ENCODE data around the gene BAHCC1.

Gene BAHCC1

GRCh38 chr17:81488276-81488860 lies 93.1 kb downstream of the BAHCC1 start:
- peak overlapping the region; percentile 99 for H3K27ac ChIP-seq
- peak overlapping the region; percentile 96 for H3K4me2 ChIP-seq
- no peak for TF ChIP-seq Cebpa-rat (IDR thresholded peaks at IDR 0.05)
- H3K9ac ChIP-seq, result peak overlapping the region; percentile 95
- H4K20me1 ChIP-seq, result no peaks in the 10 kb centered on the region
- H3K4me1 ChIP-seq, result peaks cover 90% of the 10 kb centered on the region
- H3K9me3 ChIP-seq, result no peaks in the 10 kb centered on the region
- no peaks in the 10 kb centered on the region for H3K36me3 ChIP-seq
- H3K4me3 ChIP-seq, result peak overlapping the region; percentile 77
- H3K27me3 ChIP-seq, result no peaks in the 10 kb centered on the region

- Histone ChIP-seq H3K27me3 (no peaks in the 10 kb centered on the region), H3K4me2 (peak overlapping the region; percentile 96), H3K9ac (peak overlapping the region; percentile 95), H3K9me3 (no peaks in the 10 kb centered on the region), H3K27ac (peak overlapping the region; percentile 99), H3K4me3 (peak overlapping the region; percentile 77), H3K36me3 (no peaks in the 10 kb centered on the region), H3K4me1 (peaks cover 83% of the 10 kb centered on the region), H4K20me1 (no peaks in the 10 kb centered on the region)
- no peak for TF ChIP-seq Cebpa-rat (IDR thresholded peaks at IDR 0.05)
Observed at GRCh38 chr17:81489012-81489997, 94.0 kb downstream of the BAHCC1 start.

GRCh38 chr17:81489998-81490992 lies 95.0 kb downstream of the BAHCC1 start:
- H3K27me3 ChIP-seq, result no peaks in the 10 kb centered on the region
- peak overlapping the region; percentile 99 for H3K27ac ChIP-seq
- TF ChIP-seq Cebpa-rat (IDR thresholded peaks at IDR 0.05), result no peak
- no peaks in the 10 kb centered on the region for H3K9me3 ChIP-seq
- peak overlapping the region; percentile 95 for H3K9ac ChIP-seq
- H3K4me3 ChIP-seq, result peak overlapping the region; percentile 77
- peaks cover 81% of the 10 kb centered on the region for H3K4me1 ChIP-seq
- no peaks in the 10 kb centered on the region for H3K36me3 ChIP-seq
- peak overlapping the region; percentile 96 for H3K4me2 ChIP-seq
- no peaks in the 10 kb centered on the region for H4K20me1 ChIP-seq

- Histone ChIP-seq H4K20me1 (no peaks in the 10 kb centered on the region), H3K9me3 (no peaks in the 10 kb centered on the region), H3K27ac (peak overlapping the region; percentile 35; the same call in 1 of the 2 replicates), H3K4me3 (no peak overlapping the region), H3K9ac (peak overlapping the region; percentile 23; the same call in 1 of the 2 replicates), H3K4me1 (peaks cover 73% of the 10 kb centered on the region), H3K36me3 (no peaks in the 10 kb centered on the region), H3K4me2 (peak overlapping the region; percentile 96), H3K27me3 (no peaks in the 10 kb centered on the region)
- TF ChIP-seq Cebpa-rat (IDR thresholded peaks at IDR 0.05), result no peak
Observed at GRCh38 chr17:81491181-81491581, 95.9 kb downstream of the BAHCC1 start.

- Histone ChIP-seq H4K20me1 (no peaks in the 10 kb centered on the region), H3K4me2 (peak overlapping the region; percentile 83), H3K4me1 (peaks cover 67% of the 10 kb centered on the region), H3K27me3 (no peaks in the 10 kb centered on the region), H3K36me3 (no peaks in the 10 kb centered on the region), H3K9ac (peak overlapping the region; percentile 40; the same call in 1 of the 2 replicates), H3K27ac (no peak overlapping the region), H3K4me3 (peak overlapping the region; percentile 31; the same call in 1 of the 2 replicates), H3K9me3 (no peaks in the 10 kb centered on the region)
- no peak for TF ChIP-seq Cebpa-rat (IDR thresholded peaks at IDR 0.05)
Observed at GRCh38 chr17:81491761-81492160, 96.5 kb downstream of the BAHCC1 start.

- Histone ChIP-seq H3K4me1 (peaks cover 62% of the 10 kb centered on the region), H3K36me3 (no peaks in the 10 kb centered on the region), H3K27ac (no peak overlapping the region), H3K9ac (peak overlapping the region; percentile 40; the same call in 1 of the 2 replicates), H3K27me3 (no peaks in the 10 kb centered on the region), H3K9me3 (no peaks in the 10 kb centered on the region), H3K4me2 (peak overlapping the region; percentile 83), H3K4me3 (peak overlapping the region; percentile 31; the same call in 1 of the 2 replicates), H4K20me1 (no peaks in the 10 kb centered on the region)
- no peak for TF ChIP-seq Cebpa-rat (IDR thresholded peaks at IDR 0.05)
Observed at GRCh38 chr17:81492202-81492601, 96.9 kb downstream of the BAHCC1 start.

- no peak overlapping the region for H3K4me3 ChIP-seq
- H3K4me2 ChIP-seq, result peak overlapping the region; percentile 83
- no peaks in the 10 kb centered on the region for H3K27me3 ChIP-seq
- no peak for TF ChIP-seq Cebpa-rat (IDR thresholded peaks at IDR 0.05)
- no peak overlapping the region for H3K9ac ChIP-seq
- peaks cover 57% of the 10 kb centered on the region for H3K4me1 ChIP-seq
- H3K27ac ChIP-seq, result no peak overlapping the region
- no peaks in the 10 kb centered on the region for H3K9me3 ChIP-seq
- H4K20me1 ChIP-seq, result no peaks in the 10 kb centered on the region
- H3K36me3 ChIP-seq, result no peaks in the 10 kb centered on the region
Observed at GRCh38 chr17:81492706-81493105, 97.4 kb downstream of the BAHCC1 start.

- Histone ChIP-seq H3K9me3 (no peaks in the 10 kb centered on the region), H3K27me3 (no peaks in the 10 kb centered on the region), H3K4me2 (peak overlapping the region; percentile 83), H3K9ac (no peak overlapping the region), H3K27ac (no peak overlapping the region), H3K36me3 (no peaks in the 10 kb centered on the region), H3K4me1 (peaks cover 53% of the 10 kb centered on the region), H3K4me3 (no peak overlapping the region), H4K20me1 (no peaks in the 10 kb centered on the region)
- TF ChIP-seq Cebpa-rat (IDR thresholded peaks at IDR 0.05), result no peak
Observed at GRCh38 chr17:81493198-81494038, 98.2 kb downstream of the BAHCC1 start.
